ENCODE results near the gene MDK. TPM values are rescaled to one million over a fixed set of nuclear protein-coding genes. Genes with fewer than 3 reads are reported as not detected.

MDK gene
- total and polyA plus RNA-seq, 2 donors (not counting 3 experiments of a cell fraction or from before 2014, with no cell fraction given) = 331 to 893 TPM

DNA sequence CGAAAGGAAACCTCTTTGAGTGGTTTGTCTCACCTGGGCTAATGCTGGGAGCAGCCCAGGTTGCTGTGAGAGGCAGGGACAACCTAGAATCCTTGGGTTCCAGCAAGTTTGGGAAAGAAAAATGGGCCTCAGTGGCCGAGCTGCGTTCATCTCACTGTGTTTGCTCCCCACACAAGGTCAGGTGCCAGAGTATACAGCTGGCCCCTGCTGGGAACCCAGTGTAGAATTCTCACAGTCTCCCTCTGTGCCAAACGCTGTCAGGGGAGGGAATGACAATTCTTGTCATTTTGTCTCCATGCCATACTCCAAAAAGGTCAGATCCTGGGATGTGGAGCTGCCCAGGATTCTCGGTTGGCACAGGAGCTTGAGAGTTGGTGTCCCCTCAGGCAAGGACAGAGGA is 29.9 kb upstream of the MDK start:
- dilution Hi-C loops (cut with MboI; ENCODE audit: extremely low pct_ligation_motif_present, low sequenced_read_pairs) (no loop called here), intact Hi-C loops (cut with micrococcal nuclease) (loop anchor here (1.0 kb wide), 2 partner anchors 12 to 16 kb away; no protein-coding TSS in a partner anchor)
- no TSS peak for BruUV-seq (replicated peaks)
- TF ChIP-seq POLR2A (IDR thresholded peaks at IDR 0.05; ENCODE audit: low read depth, low read length) = no peak
- no peak for TF ChIP-seq GATA2 (IDR thresholded peaks at IDR 0.05; ENCODE audit: insufficient read depth, insufficient read length, low read depth, low read length)
- TF ChIP-seq, protein P1, sequence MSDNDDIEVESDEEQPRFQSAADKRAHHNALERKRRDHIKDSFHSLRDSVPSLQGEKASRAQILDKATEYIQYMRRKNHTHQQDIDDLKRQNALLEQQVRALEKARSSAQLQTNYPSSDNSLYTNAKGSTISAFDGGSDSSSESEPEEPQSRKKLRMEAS (IDR thresholded peaks at IDR 0.05; ENCODE audit: insufficient read depth, insufficient read length) = no peak
- TF ChIP-seq MYC (IDR thresholded peaks at IDR 0.05; ENCODE audit: low read depth, low read length) = no peak
- TF ChIP-seq, protein P2, sequence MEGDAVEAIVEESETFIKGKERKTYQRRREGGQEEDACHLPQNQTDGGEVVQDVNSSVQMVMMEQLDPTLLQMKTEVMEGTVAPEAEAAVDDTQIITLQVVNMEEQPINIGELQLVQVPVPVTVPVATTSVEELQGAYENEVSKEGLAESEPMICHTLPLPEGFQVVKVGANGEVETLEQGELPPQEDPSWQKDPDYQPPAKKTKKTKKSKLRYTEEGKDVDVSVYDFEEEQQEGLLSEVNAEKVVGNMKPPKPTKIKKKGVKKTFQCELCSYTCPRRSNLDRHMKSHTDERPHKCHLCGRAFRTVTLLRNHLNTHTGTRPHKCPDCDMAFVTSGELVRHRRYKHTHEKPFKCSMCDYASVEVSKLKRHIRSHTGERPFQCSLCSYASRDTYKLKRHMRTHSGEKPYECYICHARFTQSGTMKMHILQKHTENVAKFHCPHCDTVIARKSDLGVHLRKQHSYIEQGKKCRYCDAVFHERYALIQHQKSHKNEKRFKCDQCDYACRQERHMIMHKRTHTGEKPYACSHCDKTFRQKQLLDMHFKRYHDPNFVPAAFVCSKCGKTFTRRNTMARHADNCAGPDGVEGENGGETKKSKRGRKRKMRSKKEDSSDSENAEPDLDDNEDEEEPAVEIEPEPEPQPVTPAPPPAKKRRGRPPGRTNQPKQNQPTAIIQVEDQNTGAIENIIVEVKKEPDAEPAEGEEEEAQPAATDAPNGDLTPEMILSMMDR (IDR thresholded peaks at IDR 0.05; ENCODE audit: extremely low read depth in 1 of 2, insufficient read depth in 1 of 2, low read depth in 1 of 2, low read length in 2 of 2) = no peak
- no peak for TF ChIP-seq POLR2AphosphoS5 (IDR thresholded peaks at IDR 0.05; ENCODE audit: insufficient read depth, low read depth, low read length)
- no peak for TF ChIP-seq FOS (IDR thresholded peaks at IDR 0.05; ENCODE audit: borderline replicate concordance, insufficient read depth, low read length)
- TF ChIP-seq EZH2 (IDR thresholded peaks at IDR 0.05; ENCODE audit: borderline replicate concordance, low read depth, low read length, severe bottlenecking) = no peak
- no peak for TF ChIP-seq JUN (IDR thresholded peaks at IDR 0.05; ENCODE audit: borderline replicate concordance, insufficient read depth, insufficient read length, low read depth)
- Histone ChIP-seq H3K27me3 (ENCODE audit: control insufficient read depth in 2 of 2, insufficient read depth in 2 of 2, low read length in 2 of 2) (no peaks in the 10 kb centered on the region), H3K9me3 (replicated peaks; ENCODE audit: control insufficient read depth, insufficient read depth, low read length) (no peaks in the 10 kb centered on the region), H3K36me3 (ENCODE audit: control insufficient read depth in 2 of 2, extremely low read depth in 1 of 2, insufficient read depth in 2 of 2, low read length in 2 of 2) (peaks cover 5 to 12% of the 10 kb centered on the region in 2 experiments), H3K79me2 (ENCODE audit: control insufficient read depth, insufficient read depth, low read length) (peaks cover 75% of the 10 kb centered on the region), H3K4me1 (ENCODE audit: control insufficient read depth, extremely low read depth, insufficient read depth, low read length) (peaks cover 17% of the 10 kb centered on the region), H3K4me3 (replicated peaks in 1 of 3; ENCODE audit: insufficient read depth in 1 of 3, low read depth in 1 of 3, low read length in 3 of 3) (no peak overlapping the region), H3K9me1 (replicated peaks; ENCODE audit: control insufficient read depth, extremely low read depth, insufficient read depth, low read length) (no peaks in the 10 kb centered on the region), H2AFZ (ENCODE audit: low read depth, low read length) (no peak overlapping the region), H4K20me1 (replicated peaks; ENCODE audit: control insufficient read depth, extremely low read depth, insufficient read depth, low read length) (peaks cover 3% of the 10 kb centered on the region), H3K27ac (ENCODE audit: insufficient read depth, low read depth, low read length) (no peak overlapping the region), H3K4me2 (ENCODE audit: insufficient read depth, low read length) (no peak overlapping the region), H3K9ac (replicated peaks; ENCODE audit: extremely low read depth, insufficient read depth, low read length) (no peak overlapping the region)
- ChIA-PET CTCF (interaction anchor here (1.0 to 10.8 kb wide), 14 partner anchors 9 to 184 kb away, joined by 3 to 200 read pairs (median 5); partner anchors contain the start of genes CHRM4 and MDK), POLR2A (no interaction called here)
- DNase-seq (ENCODE audit: low read depth, low spot score) (no peak), FAIRE-seq (no peak)
